Loucy (cell line): ENCODE measurements around the gene FKBP6.

ENCODE experiments used
- EZH2phosphoT487 ChIP-seq: fragments of 200-600 bp; IDR thresholded peaks from 2 replicates; pipeline ENCODE4 v1.6.1; 2018; ENCODE audit warnings: antibody characterized with exemption, mild to moderate bottlenecking, moderate library complexity, borderline replicate concordance
- TF ChIP-seq, protein P1 (sequence below): fragments of 200-600 bp; sonication (generic); conservative IDR thresholded peaks from 2 replicates; pipeline ENCODE4 v1.5.1; 2014; ENCODE audit warnings: mild to moderate bottlenecking, antibody characterized with exemption, low read length

DNA sequence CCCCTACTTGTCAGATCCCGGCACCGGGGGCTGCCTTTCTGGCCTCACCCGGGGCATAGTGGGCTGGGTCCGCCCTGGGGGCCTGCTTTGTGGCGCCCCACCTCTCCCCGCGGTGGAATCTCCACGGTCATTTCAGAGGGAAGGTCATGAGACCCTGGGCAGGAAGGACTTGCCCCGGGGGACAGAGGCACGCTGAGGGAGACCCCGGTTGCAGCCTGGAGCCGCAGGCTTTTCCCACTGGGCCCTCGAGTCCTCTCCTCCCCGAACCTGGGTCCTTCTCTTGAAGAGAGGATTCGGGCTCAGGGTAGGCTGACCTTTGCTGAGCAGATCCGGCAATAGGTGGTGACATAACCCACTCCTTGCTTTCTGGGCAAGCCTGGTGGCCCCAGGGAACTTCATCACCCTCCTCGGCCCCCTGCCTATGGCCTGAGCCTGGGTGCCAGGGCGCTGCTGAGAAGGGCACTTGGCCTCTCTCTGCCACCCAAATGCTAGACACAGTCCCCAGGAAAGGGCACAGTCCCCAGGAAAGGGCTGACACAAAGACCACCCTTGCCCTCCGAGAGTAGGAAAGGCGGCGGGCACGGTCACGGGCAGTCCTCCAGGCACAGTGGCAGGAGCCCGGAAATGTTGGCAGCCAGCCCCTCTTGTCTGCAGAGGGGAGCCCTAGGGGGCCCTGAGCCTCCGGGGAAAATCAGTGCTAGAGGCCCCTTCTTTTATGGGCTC lies 36.2 kb downstream of the FKBP6 start:
- TF ChIP-seq, protein P1, sequence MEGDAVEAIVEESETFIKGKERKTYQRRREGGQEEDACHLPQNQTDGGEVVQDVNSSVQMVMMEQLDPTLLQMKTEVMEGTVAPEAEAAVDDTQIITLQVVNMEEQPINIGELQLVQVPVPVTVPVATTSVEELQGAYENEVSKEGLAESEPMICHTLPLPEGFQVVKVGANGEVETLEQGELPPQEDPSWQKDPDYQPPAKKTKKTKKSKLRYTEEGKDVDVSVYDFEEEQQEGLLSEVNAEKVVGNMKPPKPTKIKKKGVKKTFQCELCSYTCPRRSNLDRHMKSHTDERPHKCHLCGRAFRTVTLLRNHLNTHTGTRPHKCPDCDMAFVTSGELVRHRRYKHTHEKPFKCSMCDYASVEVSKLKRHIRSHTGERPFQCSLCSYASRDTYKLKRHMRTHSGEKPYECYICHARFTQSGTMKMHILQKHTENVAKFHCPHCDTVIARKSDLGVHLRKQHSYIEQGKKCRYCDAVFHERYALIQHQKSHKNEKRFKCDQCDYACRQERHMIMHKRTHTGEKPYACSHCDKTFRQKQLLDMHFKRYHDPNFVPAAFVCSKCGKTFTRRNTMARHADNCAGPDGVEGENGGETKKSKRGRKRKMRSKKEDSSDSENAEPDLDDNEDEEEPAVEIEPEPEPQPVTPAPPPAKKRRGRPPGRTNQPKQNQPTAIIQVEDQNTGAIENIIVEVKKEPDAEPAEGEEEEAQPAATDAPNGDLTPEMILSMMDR = no peak
- TF ChIP-seq EZH2phosphoT487 = no peak
